HepG2 (cell line): Measurements from ENCODE around the gene AUNIP. TPM values are rescaled to one million over a fixed set of nuclear protein-coding genes. Genes with fewer than 3 reads are reported as not detected.
A peak's percentile ranks its signal among the peaks of the same experiment; 100 is the strongest.

Experiments
- ADNP ChIP-seq: sonication (generic); formaldehyde crosslinking; IDR thresholded peaks from 2 replicates; pipeline ENCODE4 v1.4.0; 2020; ENCODE audit warnings: missing genetic modification reagents
- AHR ChIP-seq: IDR thresholded peaks from 2 replicates; pipeline ENCODE4 v1.6.1; 2018; ENCODE audit warnings: missing genetic modification reagents, missing compliant biosample characterization
- BCL6 ChIP-seq: IDR thresholded peaks from 2 replicates; pipeline ENCODE4 v1.6.1; 2016; ENCODE audit warnings: missing genetic modification reagents, missing compliant biosample characterization
- CBX1 ChIP-seq: IDR thresholded peaks from one replicate; pipeline ENCODE4 v1.6.1; 2016; ENCODE audit warnings: antibody characterized with exemption, low read depth
- GABPB1 ChIP-seq: IDR thresholded peaks from 2 replicates; pipeline ENCODE4 v1.6.1; 2016; ENCODE audit warnings: mild to moderate bottlenecking, missing genetic modification reagents, moderate library complexity, missing compliant biosample characterization
- GATAD1 ChIP-seq: IDR thresholded peaks from 2 replicates; pipeline ENCODE4 v1.6.1; 2016; ENCODE audit warnings: missing genetic modification reagents, missing compliant biosample characterization
- GZF1 ChIP-seq: sonication (generic); formaldehyde crosslinking; IDR thresholded peaks from 2 replicates; pipeline ENCODE4 v1.5.1; 2020; ENCODE audit warnings: mild to moderate bottlenecking, missing genetic modification reagents
- HES4 ChIP-seq: sonication (generic); formaldehyde crosslinking; IDR thresholded peaks from 2 replicates; pipeline ENCODE4 v1.9.0; 2021; ENCODE audit warnings: mild to moderate bottlenecking, missing genetic modification reagents, borderline replicate concordance
- JUN ChIP-seq: sonication (generic); formaldehyde crosslinking; IDR thresholded peaks from 2 replicates; pipeline ENCODE4 v1.4.0; 2020; ENCODE audit warnings: mild to moderate bottlenecking, missing genetic modification reagents
- KAT7 ChIP-seq: IDR thresholded peaks from 2 replicates; pipeline ENCODE4 v1.6.1; 2018; ENCODE audit warnings: borderline replicate concordance, missing compliant biosample characterization
- NFE2L2 ChIP-seq: fragments of 150-350 bp; IDR thresholded peaks from 2 replicates; pipeline ENCODE4 v1.6.1; 2014; ENCODE audit warnings: low read length
- NR1H2 ChIP-seq: sonication (generic); formaldehyde crosslinking; IDR thresholded peaks from 2 replicates; pipeline ENCODE4 v1.8.1; 2022; ENCODE audit warnings: low read depth, missing genetic modification reagents, borderline replicate concordance
- SMAD1 ChIP-seq: sonication (generic); formaldehyde crosslinking; IDR thresholded peaks from 2 replicates; pipeline ENCODE4 v1.4.0; 2020; ENCODE audit warnings: missing genetic modification reagents, low read depth, mild to moderate bottlenecking, borderline replicate concordance
- SUZ12 ChIP-seq: fragments of 150-350 bp; IDR thresholded peaks from 2 replicates; pipeline ENCODE4 v1.6.1; 2014; ENCODE audit warnings: low read depth, low read length
- ZBTB38 ChIP-seq: sonication (generic); formaldehyde crosslinking; IDR thresholded peaks from 2 replicates; pipeline ENCODE4 v1.5.1; 2020; ENCODE audit warnings: mild to moderate bottlenecking, missing genetic modification reagents
- ZFP1 ChIP-seq: IDR thresholded peaks from 2 replicates; pipeline ENCODE4 v1.6.1; 2016
- ZNF3 ChIP-seq: IDR thresholded peaks from 2 replicates; pipeline ENCODE4 v1.7.0; 2017; ENCODE audit warnings: inconsistent platforms
- ZNF558 ChIP-seq: sonication (generic); formaldehyde crosslinking; IDR thresholded peaks from 2 replicates; pipeline ENCODE4 v1.9.0; 2022; ENCODE audit warnings: mild to moderate bottlenecking, missing genetic modification reagents, borderline replicate concordance
- ZNF644 ChIP-seq: IDR thresholded peaks from 2 replicates; pipeline ENCODE4 v1.6.1; 2016; ENCODE audit warnings: low read depth
- ZNF777 ChIP-seq: sonication (generic); formaldehyde crosslinking; IDR thresholded peaks from 2 replicates; pipeline ENCODE4 v1.4.0; 2020; ENCODE audit warnings: missing genetic modification reagents
- ZSCAN22 ChIP-seq: sonication (generic); formaldehyde crosslinking; IDR thresholded peaks from 2 replicates; pipeline ENCODE4 v1.4.0; 2020; ENCODE audit warnings: mild to moderate bottlenecking, missing genetic modification reagents
- polyA plus RNA-seq, 8 experiments: library from polyadenylated mRNA; depleted of rRNA in 3 of 8; stranded (reverse) in 7 of 8; unstranded in 1 of 8; fragments of >200 nt; fragmentation: Illumina TruSeq in 4 of 8; extraction: Trizol in 4 of 8; gene quantifications; 2 replicates each; pipeline versions ENCODE4 v1.2.1 to v1.2.3, GENCODE V29; 2011 to 2016; ENCODE audit warnings: low read depth in 4 of 8, missing spikeins in 1 of 8, mixed read lengths in 1 of 8; ENCODE audit not compliant: insufficient read depth in 1 of 8
- total RNA-seq, 5 experiments: library from RNA; depleted of rRNA; stranded (reverse); fragments of >200 nt; fragmentation: Illumina TruSeq; extraction: Trizol; gene quantifications; 2 replicates each; pipeline ENCODE4 v1.2.3, GENCODE V29; 2016; ENCODE audit warnings: low read depth in 1 of 5
- TF ChIP-seq, protein P1 (sequence below), 2 experiments: sonication (generic) in 1 of 2; formaldehyde crosslinking in 1 of 2; IDR thresholded peaks; 2 replicates each; pipeline versions ENCODE4 v1.4.0 to v1.6.1; 2018 to 2020; ENCODE audit warnings: missing genetic modification reagents in 2 of 2, borderline replicate concordance in 1 of 2, low read depth in 1 of 2, mild to moderate bottlenecking in 1 of 2, missing biosample characterization in 1 of 2
- TF ChIP-seq, protein P2 (sequence below): sonication (generic); formaldehyde crosslinking; IDR thresholded peaks from 2 replicates; pipeline ENCODE4 v1.4.0; 2020; ENCODE audit warnings: low read depth, mild to moderate bottlenecking, missing genetic modification reagents
- TF ChIP-seq, protein P3 (sequence below): sonication (generic); formaldehyde crosslinking; IDR thresholded peaks from 2 replicates; pipeline ENCODE4 v1.5.1; 2020; ENCODE audit warnings: mild to moderate bottlenecking, missing genetic modification reagents, borderline replicate concordance
- TF ChIP-seq, protein P4 (sequence below): sonication (generic); formaldehyde crosslinking; IDR thresholded peaks from 2 replicates; pipeline ENCODE4 v1.8.0; 2022; ENCODE audit warnings: mild to moderate bottlenecking, missing genetic modification reagents; ENCODE audit not compliant: insufficient replicate concordance

Gene AUNIP
- total and polyA plus RNA-seq, 2 of the 13 experiments (the other 11 are each of a cell fraction or from before 2014, with no cell fraction given): 3.8 to 12.3 TPM

DNA sequence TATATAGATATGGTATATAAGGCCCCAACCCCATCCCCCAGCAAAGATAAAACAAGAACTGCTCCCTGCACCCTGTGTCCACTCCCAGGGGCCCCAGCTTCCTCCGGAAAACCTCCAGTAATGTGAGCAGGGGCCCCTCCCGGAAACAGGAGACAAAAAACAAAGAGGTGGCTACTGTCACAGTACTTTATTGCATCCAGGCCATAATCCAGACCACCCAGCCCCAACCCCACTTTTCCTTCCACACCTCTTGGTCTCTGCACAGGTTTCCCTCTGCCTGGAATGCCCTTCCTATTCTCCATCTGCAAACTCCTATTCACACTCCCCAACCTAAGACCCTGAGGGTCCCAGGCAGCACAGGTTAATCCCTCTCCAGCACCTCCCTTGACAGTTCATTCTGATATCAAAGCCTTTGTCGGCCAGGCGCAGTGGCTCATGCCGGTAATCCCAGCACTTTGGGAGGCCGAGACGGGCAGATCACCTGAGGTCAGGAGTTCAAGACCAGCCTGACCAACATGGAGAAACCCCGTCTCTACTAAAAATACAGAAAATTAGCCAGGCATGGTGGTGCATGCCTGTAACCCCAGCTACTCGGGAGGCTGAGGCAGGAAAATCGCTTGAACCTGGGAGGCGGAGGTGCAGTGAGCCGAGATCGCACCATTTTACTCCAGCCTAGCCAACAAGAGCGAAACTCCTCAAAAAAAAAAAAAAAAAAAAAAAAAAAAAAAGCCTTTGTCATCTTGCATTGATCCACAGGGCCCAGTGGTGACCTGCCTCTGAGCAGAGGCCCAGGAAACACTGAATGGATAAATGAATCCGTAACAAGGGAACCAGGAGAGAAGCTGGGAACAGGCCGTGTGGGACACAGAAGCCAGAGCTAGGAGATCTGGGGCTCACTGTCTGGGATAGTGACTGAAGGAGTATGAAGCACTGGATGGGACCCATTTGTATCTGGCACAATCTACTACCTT is 2.3 kb upstream of the AUNIP start (continued):
- TF ChIP-seq, protein P1, sequence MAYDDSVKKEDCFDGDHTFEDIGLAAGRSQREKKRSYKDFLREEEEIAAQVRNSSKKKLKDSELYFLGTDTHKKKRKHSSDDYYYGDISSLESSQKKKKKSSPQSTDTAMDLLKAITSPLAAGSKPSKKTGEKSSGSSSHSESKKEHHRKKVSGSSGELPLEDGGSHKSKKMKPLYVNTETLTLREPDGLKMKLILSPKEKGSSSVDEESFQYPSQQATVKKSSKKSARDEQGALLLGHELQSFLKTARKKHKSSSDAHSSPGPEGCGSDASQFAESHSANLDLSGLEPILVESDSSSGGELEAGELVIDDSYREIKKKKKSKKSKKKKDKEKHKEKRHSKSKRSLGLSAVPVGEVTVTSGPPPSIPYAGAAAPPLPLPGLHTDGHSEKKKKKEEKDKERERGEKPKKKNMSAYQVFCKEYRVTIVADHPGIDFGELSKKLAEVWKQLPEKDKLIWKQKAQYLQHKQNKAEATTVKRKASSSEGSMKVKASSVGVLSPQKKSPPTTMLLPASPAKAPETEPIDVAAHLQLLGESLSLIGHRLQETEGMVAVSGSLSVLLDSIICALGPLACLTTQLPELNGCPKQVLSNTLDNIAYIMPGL (CRISPR knock-in tag; IDR thresholded peaks at IDR 0.05; ENCODE audit: borderline replicate concordance in 1 of 2, low read depth in 1 of 2): 0 out of 4 replicates have a peak, but pooled peaks of 1 of the 2 experiments have one; percentile 32
- TF ChIP-seq ZBTB38 (CRISPR knock-in tag): peak; percentile 85
- peak; percentile 38; the same call in 1 of the 2 replicates for TF ChIP-seq KAT7
- no peak for TF ChIP-seq ZNF644 (CRISPR knock-in tag)
- no peak for TF ChIP-seq HES4
- TF ChIP-seq JUN (CRISPR knock-in tag): peak; percentile 61
- TF ChIP-seq, protein P2, sequence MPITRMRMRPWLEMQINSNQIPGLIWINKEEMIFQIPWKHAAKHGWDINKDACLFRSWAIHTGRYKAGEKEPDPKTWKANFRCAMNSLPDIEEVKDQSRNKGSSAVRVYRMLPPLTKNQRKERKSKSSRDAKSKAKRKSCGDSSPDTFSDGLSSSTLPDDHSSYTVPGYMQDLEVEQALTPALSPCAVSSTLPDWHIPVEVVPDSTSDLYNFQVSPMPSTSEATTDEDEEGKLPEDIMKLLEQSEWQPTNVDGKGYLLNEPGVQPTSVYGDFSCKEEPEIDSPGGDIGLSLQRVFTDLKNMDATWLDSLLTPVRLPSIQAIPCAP (CRISPR knock-in tag): no peak
- TF ChIP-seq SMAD1 (CRISPR knock-in tag): no peak
- TF ChIP-seq GZF1: no peak
- no peak for TF ChIP-seq SUZ12
- TF ChIP-seq NR1H2: no peak
- TF ChIP-seq ZFP1 (CRISPR knock-in tag): no peak
- TF ChIP-seq ADNP (CRISPR knock-in tag): no peak
- peak; percentile 55; the same call in 1 of the 2 replicates for TF ChIP-seq GABPB1 (CRISPR knock-in tag)
- TF ChIP-seq, protein P3, sequence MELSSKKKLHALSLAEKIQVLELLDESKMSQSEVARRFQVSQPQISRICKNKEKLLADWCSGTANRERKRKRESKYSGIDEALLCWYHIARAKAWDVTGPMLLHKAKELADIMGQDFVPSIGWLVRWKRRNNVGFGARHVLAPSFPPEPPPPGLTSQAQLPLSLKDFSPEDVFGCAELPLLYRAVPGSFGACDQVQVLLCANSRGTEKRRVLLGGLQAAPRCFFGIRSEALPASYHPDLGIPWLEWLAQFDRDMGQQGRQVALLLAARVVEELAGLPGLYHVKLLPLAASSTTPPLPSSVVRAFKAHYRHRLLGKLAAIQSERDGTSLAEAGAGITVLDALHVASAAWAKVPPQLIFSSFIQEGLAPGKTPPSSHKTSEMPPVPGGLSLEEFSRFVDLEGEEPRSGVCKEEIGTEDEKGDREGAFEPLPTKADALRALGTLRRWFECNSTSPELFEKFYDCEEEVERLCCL (CRISPR knock-in tag): no peak
- TF ChIP-seq NFE2L2: no peak
- TF ChIP-seq AHR: no peak
- TF ChIP-seq ZNF3 (CRISPR knock-in tag): no peak
- TF ChIP-seq ZSCAN22 (CRISPR knock-in tag): no peak
- TF ChIP-seq ZNF777: no peak
- peak; percentile 65 for TF ChIP-seq BCL6 (CRISPR knock-in tag)
- TF ChIP-seq CBX1: no peak
- TF ChIP-seq, protein P4, sequence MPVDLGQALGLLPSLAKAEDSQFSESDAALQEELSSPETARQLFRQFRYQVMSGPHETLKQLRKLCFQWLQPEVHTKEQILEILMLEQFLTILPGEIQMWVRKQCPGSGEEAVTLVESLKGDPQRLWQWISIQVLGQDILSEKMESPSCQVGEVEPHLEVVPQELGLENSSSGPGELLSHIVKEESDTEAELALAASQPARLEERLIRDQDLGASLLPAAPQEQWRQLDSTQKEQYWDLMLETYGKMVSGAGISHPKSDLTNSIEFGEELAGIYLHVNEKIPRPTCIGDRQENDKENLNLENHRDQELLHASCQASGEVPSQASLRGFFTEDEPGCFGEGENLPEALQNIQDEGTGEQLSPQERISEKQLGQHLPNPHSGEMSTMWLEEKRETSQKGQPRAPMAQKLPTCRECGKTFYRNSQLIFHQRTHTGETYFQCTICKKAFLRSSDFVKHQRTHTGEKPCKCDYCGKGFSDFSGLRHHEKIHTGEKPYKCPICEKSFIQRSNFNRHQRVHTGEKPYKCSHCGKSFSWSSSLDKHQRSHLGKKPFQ (CRISPR knock-in tag): peak; percentile 78
- no peak for TF ChIP-seq GATAD1
- TF ChIP-seq ZNF558 (CRISPR knock-in tag): no peak
